ENCODE results near the gene GRIA1.

DNA sequence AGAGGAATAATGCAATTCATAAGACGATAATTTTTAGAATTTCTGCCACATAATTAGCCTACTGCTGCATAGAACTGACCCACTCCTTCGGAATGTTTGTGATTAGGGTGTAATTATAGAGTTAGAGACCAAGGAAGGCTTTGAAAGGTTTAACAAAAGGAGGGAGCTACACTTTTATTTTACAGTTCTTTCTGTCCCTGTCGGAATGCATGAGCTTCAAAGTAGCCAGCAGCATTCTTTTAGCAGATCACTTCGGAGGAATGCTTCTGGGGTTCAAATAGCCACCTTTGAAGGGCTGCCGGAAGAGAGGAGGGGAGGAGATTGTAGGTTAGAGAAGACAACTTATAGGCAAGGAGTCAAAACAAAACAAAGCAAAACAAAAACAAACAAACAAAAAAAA, 168.1 kb downstream of the GRIA1 start:
- TF ChIP-seq POLR2A (IDR thresholded peaks at IDR 0.05; ENCODE audit: low read depth), result no peak
- TF ChIP-seq POLR2AphosphoS5 (IDR thresholded peaks at IDR 0.05), result no peak
- TF ChIP-seq, protein P1, sequence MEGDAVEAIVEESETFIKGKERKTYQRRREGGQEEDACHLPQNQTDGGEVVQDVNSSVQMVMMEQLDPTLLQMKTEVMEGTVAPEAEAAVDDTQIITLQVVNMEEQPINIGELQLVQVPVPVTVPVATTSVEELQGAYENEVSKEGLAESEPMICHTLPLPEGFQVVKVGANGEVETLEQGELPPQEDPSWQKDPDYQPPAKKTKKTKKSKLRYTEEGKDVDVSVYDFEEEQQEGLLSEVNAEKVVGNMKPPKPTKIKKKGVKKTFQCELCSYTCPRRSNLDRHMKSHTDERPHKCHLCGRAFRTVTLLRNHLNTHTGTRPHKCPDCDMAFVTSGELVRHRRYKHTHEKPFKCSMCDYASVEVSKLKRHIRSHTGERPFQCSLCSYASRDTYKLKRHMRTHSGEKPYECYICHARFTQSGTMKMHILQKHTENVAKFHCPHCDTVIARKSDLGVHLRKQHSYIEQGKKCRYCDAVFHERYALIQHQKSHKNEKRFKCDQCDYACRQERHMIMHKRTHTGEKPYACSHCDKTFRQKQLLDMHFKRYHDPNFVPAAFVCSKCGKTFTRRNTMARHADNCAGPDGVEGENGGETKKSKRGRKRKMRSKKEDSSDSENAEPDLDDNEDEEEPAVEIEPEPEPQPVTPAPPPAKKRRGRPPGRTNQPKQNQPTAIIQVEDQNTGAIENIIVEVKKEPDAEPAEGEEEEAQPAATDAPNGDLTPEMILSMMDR (IDR thresholded peaks at IDR 0.05), result no peak
